Nephron (organoid): ENCODE measurements around the gene CCDC192.
"Not testable (repeated sequence)": the region's sequence is repeated elsewhere in the genome, so short reads cannot be mapped to it uniquely, and the experiment has no call there.

ENCODE experiments used
- H3K27ac Mint-ChIP-seq, 3 experiments: 2 replicates each; pipeline ENCODE4 v1.8.0; 2020; ENCODE audit warnings: mixed read lengths in 3 of 3, mild to moderate bottlenecking in 2 of 3, moderate library complexity in 1 of 3
- H3K27me3 Mint-ChIP-seq: 2 replicates; pipeline ENCODE4 v1.8.0; 2021; ENCODE audit warnings: low read depth, mild to moderate bottlenecking, moderate library complexity, mixed read lengths
- H3K36me3 Mint-ChIP-seq: 2 replicates; pipeline ENCODE4 v1.8.0; 2020; ENCODE audit warnings: low read depth, mixed read lengths
- H3K4me1 Mint-ChIP-seq: 2 replicates; pipeline ENCODE4 v1.8.0; 2020; ENCODE audit warnings: mixed read lengths
- H3K4me3 Mint-ChIP-seq, 3 experiments: 2 replicates each; pipeline ENCODE4 v1.8.0; 2020; ENCODE audit warnings: mild to moderate bottlenecking in 3 of 3, mixed read lengths in 3 of 3, moderate library complexity in 2 of 3
- H3K9me3 Mint-ChIP-seq: 2 replicates; pipeline ENCODE4 v1.8.0; 2020; ENCODE audit warnings: mixed read lengths
- TF ChIP-seq, protein P1 (sequence below), 3 experiments: fragments of 200-600 bp; sonication (generic); IDR thresholded peaks; one replicate each; pipeline ENCODE4 v1.5.0; 2021; ENCODE audit warnings: antibody characterized with exemption in 3 of 3; ENCODE audit not compliant: unreplicated experiment in 3 of 3

Gene CCDC192

GRCh38 chr5:127785098-127785927 is 82.1 kb downstream of the CCDC192 start:
- peaks cover 30% of the 10 kb centered on the region for H3K9me3 Mint-ChIP-seq
- H3K4me3 Mint-ChIP-seq = peak overlapping the region in 1 of 3 experiments; percentile 23
- TF ChIP-seq, protein P1, sequence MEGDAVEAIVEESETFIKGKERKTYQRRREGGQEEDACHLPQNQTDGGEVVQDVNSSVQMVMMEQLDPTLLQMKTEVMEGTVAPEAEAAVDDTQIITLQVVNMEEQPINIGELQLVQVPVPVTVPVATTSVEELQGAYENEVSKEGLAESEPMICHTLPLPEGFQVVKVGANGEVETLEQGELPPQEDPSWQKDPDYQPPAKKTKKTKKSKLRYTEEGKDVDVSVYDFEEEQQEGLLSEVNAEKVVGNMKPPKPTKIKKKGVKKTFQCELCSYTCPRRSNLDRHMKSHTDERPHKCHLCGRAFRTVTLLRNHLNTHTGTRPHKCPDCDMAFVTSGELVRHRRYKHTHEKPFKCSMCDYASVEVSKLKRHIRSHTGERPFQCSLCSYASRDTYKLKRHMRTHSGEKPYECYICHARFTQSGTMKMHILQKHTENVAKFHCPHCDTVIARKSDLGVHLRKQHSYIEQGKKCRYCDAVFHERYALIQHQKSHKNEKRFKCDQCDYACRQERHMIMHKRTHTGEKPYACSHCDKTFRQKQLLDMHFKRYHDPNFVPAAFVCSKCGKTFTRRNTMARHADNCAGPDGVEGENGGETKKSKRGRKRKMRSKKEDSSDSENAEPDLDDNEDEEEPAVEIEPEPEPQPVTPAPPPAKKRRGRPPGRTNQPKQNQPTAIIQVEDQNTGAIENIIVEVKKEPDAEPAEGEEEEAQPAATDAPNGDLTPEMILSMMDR (IDR thresholded peaks at IDR 0.05; ENCODE audit: unreplicated experiment in 3 of 3) = no peak
- no peaks in the 10 kb centered on the region for H3K36me3 Mint-ChIP-seq
- peaks cover 7% of the 10 kb centered on the region for H3K27me3 Mint-ChIP-seq
- H3K27ac Mint-ChIP-seq = no peak overlapping the region
- peaks cover 5% of the 10 kb centered on the region for H3K4me1 Mint-ChIP-seq

- TF ChIP-seq, protein P1 (IDR thresholded peaks at IDR 0.05; ENCODE audit: unreplicated experiment in 3 of 3) = no peak
- Mint-ChIP-seq H3K4me1 (no peaks in the 10 kb centered on the region), H3K27ac (no peak overlapping the region), H3K36me3 (no peaks in the 10 kb centered on the region), H3K27me3 (peaks cover 4% of the 10 kb centered on the region), H3K4me3 (no peak overlapping the region), H3K9me3 (peaks cover 20% of the 10 kb centered on the region)
Observed at GRCh38 chr5:127791439-127791838, 88.2 kb downstream of the CCDC192 start.

DNA sequence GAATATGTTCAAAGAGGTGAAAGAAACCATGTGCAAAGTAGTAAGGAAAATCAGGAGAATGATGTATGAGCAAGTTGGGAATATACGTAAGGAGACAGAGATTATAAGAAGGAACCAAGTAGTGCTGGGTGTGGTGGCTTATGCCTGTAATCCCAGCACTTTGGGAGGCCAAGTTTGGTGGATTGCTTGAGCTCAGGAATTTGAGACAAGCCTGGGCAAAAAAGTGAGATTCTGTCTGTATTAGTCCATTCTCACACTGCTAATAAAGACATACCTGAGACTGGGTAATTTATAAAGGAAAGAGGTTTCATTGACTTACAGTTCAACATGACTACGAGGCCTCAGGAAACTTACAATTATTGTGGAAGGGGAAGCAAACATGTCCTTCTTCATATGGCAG is 88.7 kb downstream of the CCDC192 start:
- H3K27me3 Mint-ChIP-seq, H3K27ac Mint-ChIP-seq, H3K36me3 Mint-ChIP-seq, H3K4me3 Mint-ChIP-seq, H3K4me1 Mint-ChIP-seq: not testable (repeated sequence)
- peaks cover 20% of the 10 kb centered on the region for H3K9me3 Mint-ChIP-seq

DNA sequence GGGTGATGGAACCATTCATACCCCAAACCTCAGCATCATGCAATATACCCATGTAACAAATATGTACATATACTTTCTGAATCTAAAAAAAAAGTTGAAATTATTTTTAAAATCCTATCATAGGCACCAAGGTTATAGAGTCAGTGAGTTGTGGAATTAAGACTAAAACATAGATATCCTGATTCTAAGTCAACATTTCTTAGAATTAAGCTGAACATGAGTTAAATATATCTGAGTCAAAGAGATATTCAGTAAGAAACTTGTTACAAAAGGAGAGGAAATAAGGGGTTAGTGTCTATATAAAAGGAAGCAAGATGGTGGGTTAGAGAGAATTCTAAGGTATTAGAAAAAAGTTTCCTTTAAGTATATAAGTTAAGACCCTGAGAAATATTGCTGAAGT is 89.9 kb downstream of the CCDC192 start:
- Mint-ChIP-seq H3K36me3 (no peaks in the 10 kb centered on the region), H3K27me3 (no peaks in the 10 kb centered on the region), H3K4me1 (no peaks in the 10 kb centered on the region), H3K27ac (no peak overlapping the region), H3K4me3 (no peak overlapping the region), H3K9me3 (peaks cover 20% of the 10 kb centered on the region)
- TF ChIP-seq, protein P1 (IDR thresholded peaks at IDR 0.05; ENCODE audit: unreplicated experiment in 3 of 3) = no peak

GRCh38 chr5:127793879-127794278 is 90.7 kb downstream of the CCDC192 start:
- Mint-ChIP-seq H3K9me3 (peaks cover 18% of the 10 kb centered on the region), H3K4me1 (no peaks in the 10 kb centered on the region), H3K27me3 (no peaks in the 10 kb centered on the region), H3K36me3 (no peaks in the 10 kb centered on the region), H3K27ac (no peak overlapping the region), H3K4me3 (no peak overlapping the region)
- TF ChIP-seq, protein P1 (IDR thresholded peaks at IDR 0.05; ENCODE audit: unreplicated experiment in 3 of 3) = no peak

DNA sequence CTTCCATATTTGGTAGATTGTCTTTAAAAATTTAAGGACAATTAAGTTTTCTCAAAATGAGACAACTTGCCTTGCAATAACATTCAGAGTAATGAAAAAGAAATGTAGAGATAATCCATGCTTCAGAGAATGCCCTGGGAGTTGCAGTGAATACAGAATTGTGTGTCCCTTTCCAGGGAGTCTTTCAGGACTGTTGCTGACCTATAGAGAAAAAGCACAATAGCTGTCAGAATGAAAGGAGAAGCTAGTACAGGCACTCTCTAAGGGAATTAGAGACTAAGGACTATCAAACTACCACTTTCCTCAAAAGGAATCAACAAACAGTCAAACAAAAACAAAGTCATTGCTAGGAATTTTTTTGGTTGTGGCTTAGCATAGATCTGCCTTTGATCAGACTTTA is 93.0 kb downstream of the CCDC192 start:
- Mint-ChIP-seq H3K4me1 (no peaks in the 10 kb centered on the region), H3K36me3 (no peaks in the 10 kb centered on the region), H3K4me3 (no peak overlapping the region), H3K27ac (no peak overlapping the region), H3K27me3 (no peaks in the 10 kb centered on the region), H3K9me3 (peaks cover 6% of the 10 kb centered on the region)
- TF ChIP-seq, protein P1 (IDR thresholded peaks at IDR 0.05; ENCODE audit: unreplicated experiment in 3 of 3) = no peak
